Thoracic aorta (tissue), 2 donors: Measurements from ENCODE around the gene MIER1. TPM values are rescaled to one million over a fixed set of nuclear protein-coding genes. Genes with fewer than 3 reads are reported as not detected.

Source experiments
- ATAC-seq: fragments of 150-250 bp; one replicate; pipeline ENCODE4 v1.8.0; 2017; ENCODE audit warnings: low read depth; ENCODE audit not compliant: insufficient number of reproducible peaks, low FRiP score
- DNase-seq: peaks from one replicate; pipeline ENCODE4 v3.0.0-alpha.2; 2020; ENCODE audit warnings: low spot score
- H3K27ac ChIP-seq, 2 donors: fragments of 200-600 bp; sonication (generic); 1 replicate in 1 of 2; 2 replicates in 1 of 2; pipeline ENCODE4 v1.5.1; 2016; ENCODE audit warnings: mild to moderate bottlenecking in 2 of 2, moderate library complexity in 2 of 2
- H3K27me3 ChIP-seq: fragments of 200-600 bp; sonication (generic); replicated peaks from 2 replicates; pipeline ENCODE4 v1.6.0; 2016; ENCODE audit warnings: mild to moderate bottlenecking; ENCODE audit not compliant: insufficient read depth
- H3K36me3 ChIP-seq: fragments of 200-600 bp; sonication (generic); one replicate; pipeline ENCODE4 v1.5.1; 2016
- H3K4me1 ChIP-seq, 2 donors: fragments of 200-600 bp; sonication (generic); 1 replicate in 1 of 2; 2 replicates in 1 of 2; pipeline versions ENCODE4 v1.5.1 to v1.6.0; 2016; ENCODE audit warnings: low read depth in 2 of 2, mild to moderate bottlenecking in 1 of 2; ENCODE audit not compliant: control insufficient read depth in 1 of 2
- H3K4me3 ChIP-seq: fragments of 200-600 bp; sonication (generic); 2 replicates; pipeline ENCODE4 v1.5.1; 2016; ENCODE audit warnings: mild to moderate bottlenecking
- H3K9me3 ChIP-seq: fragments of 200-600 bp; sonication (generic); 2 replicates; pipeline ENCODE4 v1.5.1; 2016
- total RNA-seq, 2 donors: library from RNA; depleted of rRNA; stranded (reverse); fragments of >200 nt; gene quantifications; one replicate each; pipeline versions ENCODE4 v1.1.0 to v1.2.3, GENCODE V29; 2016
- TF ChIP-seq, protein P1 (sequence below): fragments of 200-600 bp; sonication (generic); IDR thresholded peaks from one replicate; pipeline ENCODE4 v1.5.1; 2019; ENCODE audit warnings: antibody characterized with exemption

MIER1 gene
- total RNA-seq, 2 donors from 2014 or later, result 46.0 to 50.9 TPM

DNA sequence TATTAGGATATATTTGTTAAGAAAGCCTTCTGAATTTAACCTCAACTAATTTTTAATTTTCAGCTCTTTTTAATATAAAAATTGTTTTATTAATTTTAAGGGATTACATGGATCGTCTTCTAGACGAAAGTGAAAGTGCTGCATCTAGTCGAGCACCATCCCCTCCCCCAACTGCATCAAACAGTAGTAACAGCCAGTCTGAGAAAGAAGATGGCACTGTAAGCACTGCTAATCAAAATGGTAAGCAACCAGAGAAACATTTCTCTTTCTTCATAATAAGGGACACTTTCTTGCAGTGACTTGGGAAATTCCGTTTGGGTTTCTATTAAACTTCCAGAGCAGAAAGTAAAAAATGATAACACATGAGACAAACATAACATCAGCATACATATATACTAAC lies 56.9 kb downstream of the MIER1 start:
- TF ChIP-seq, protein P1, sequence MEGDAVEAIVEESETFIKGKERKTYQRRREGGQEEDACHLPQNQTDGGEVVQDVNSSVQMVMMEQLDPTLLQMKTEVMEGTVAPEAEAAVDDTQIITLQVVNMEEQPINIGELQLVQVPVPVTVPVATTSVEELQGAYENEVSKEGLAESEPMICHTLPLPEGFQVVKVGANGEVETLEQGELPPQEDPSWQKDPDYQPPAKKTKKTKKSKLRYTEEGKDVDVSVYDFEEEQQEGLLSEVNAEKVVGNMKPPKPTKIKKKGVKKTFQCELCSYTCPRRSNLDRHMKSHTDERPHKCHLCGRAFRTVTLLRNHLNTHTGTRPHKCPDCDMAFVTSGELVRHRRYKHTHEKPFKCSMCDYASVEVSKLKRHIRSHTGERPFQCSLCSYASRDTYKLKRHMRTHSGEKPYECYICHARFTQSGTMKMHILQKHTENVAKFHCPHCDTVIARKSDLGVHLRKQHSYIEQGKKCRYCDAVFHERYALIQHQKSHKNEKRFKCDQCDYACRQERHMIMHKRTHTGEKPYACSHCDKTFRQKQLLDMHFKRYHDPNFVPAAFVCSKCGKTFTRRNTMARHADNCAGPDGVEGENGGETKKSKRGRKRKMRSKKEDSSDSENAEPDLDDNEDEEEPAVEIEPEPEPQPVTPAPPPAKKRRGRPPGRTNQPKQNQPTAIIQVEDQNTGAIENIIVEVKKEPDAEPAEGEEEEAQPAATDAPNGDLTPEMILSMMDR, result no peak
- H3K4me3 ChIP-seq, result peak overlapping the region; percentile 57
- peaks cover 5 to 6% of the 10 kb centered on the region in 2 donors for H3K4me1 ChIP-seq
- peak overlapping the region; percentile 22 to 45 for H3K27ac ChIP-seq
- no peaks in the 10 kb centered on the region for H3K27me3 ChIP-seq
- no peak for DNase-seq
- no peaks in the 10 kb centered on the region for H3K9me3 ChIP-seq
- no peak for ATAC-seq
- H3K36me3 ChIP-seq, result peaks cover 17% of the 10 kb centered on the region

- peaks cover 5 to 6% of the 10 kb centered on the region in 2 donors for H3K4me1 ChIP-seq
- ATAC-seq (no peak), DNase-seq (no peak)
- H3K36me3 ChIP-seq, result peaks cover 11% of the 10 kb centered on the region
- H3K9me3 ChIP-seq, result no peaks in the 10 kb centered on the region
- H3K27ac ChIP-seq, result no peak overlapping the region
- H3K4me3 ChIP-seq, result no peak overlapping the region
- TF ChIP-seq, protein P1, result no peak
- H3K27me3 ChIP-seq, result no peaks in the 10 kb centered on the region
Measured at GRCh38 chr1:66982561-66983260, 57.9 kb downstream of the MIER1 start.

DNA sequence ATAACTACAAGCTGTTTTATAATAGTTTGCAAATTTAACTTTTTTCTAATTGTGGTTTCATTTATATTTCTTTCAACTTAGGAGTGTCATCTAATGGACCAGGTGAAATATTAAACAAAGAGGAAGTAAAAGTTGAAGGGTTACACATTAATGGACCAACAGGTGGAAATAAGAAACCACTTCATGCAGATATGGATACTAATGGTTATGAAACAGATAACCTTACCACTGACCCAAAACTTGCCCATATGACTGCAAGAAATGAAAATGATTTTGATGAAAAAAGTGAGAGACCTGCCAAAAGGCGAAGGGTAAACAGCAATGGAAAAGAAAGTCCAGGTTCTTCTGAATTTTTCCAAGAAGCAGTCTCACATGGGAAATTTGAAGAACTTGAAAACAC lies 59.7 kb downstream of the MIER1 start:
- H3K36me3 ChIP-seq, result peaks cover 11% of the 10 kb centered on the region
- TF ChIP-seq, protein P1, result no peak
- H3K27ac ChIP-seq, result no peak overlapping the region

GRCh38 chr1:66985835-66986234 lies 61.0 kb downstream of the MIER1 start:
- Histone ChIP-seq H3K4me3 (no peak overlapping the region), H3K4me1 (peaks cover 3 to 5% of the 10 kb centered on the region in 2 donors), H3K36me3 (peaks cover 11% of the 10 kb centered on the region), H3K9me3 (no peaks in the 10 kb centered on the region), H3K27me3 (no peaks in the 10 kb centered on the region), H3K27ac (no peak overlapping the region)
- TF ChIP-seq, protein P1, result no peak
- ATAC-seq (no peak), DNase-seq (no peak)

More for the DNA sequence above, 59.7 kb downstream of the MIER1 start:
- Histone ChIP-seq H3K27me3 (no peaks in the 10 kb centered on the region), H3K4me3 (no peak overlapping the region), H3K9me3 (no peaks in the 10 kb centered on the region), H3K4me1 (peaks cover 5 to 6% of the 10 kb centered on the region in 2 donors)
- DNase-seq, result no peak
- ATAC-seq, result no peak

- Histone ChIP-seq H3K27me3 (no peaks in the 10 kb centered on the region), H3K36me3 (no peaks in the 10 kb centered on the region), H3K4me1 (peaks cover 0 to 4% of the 10 kb centered on the region in 2 donors), H3K9me3 (no peaks in the 10 kb centered on the region), H3K27ac (no peak overlapping the region), H3K4me3 (no peak overlapping the region)
- ATAC-seq (no peak), DNase-seq (no peak)
- TF ChIP-seq, protein P1, result no peak
Measured at GRCh38 chr1:66993076-66993475, 68.3 kb downstream of the MIER1 start.
